LNCaP clone FGC (cell line): Measurements from ENCODE around the gene CPHXL.

Experiments
- DNase-seq: peaks from one replicate; pipeline ENCODE4 v3.0.0-alpha.2; 2011; ENCODE audit warnings: low read depth
- H3K4me3 ChIP-seq: 2 replicates; pipeline ENCODE4 v1.5.1; 2011; ENCODE audit warnings: mild to moderate bottlenecking, low read depth, low read length, control low read depth
- CTCF ChIP-seq: IDR thresholded peaks from 2 replicates; pipeline ENCODE4 v1.5.1; 2012; ENCODE audit warnings: mild to moderate bottlenecking; ENCODE audit not compliant: control insufficient read depth, insufficient read depth; ENCODE audit errors: extremely low read depth

Gene CPHXL

GRCh38 chr16:75742424-75743047, 16.2 kb upstream of the CPHXL start:
- H3K4me3 ChIP-seq = no peak overlapping the region
- no peak for DNase-seq
- TF ChIP-seq CTCF = no peak

- H3K4me3 ChIP-seq = no peak overlapping the region
- no peak for DNase-seq
- TF ChIP-seq CTCF = no peak
Measured at GRCh38 chr16:75733305-75734211, 7.3 kb upstream of the CPHXL start.

- DNase-seq = peak; percentile 7
- TF ChIP-seq CTCF = no peak
Measured at GRCh38 chr16:75732871-75733270, 6.6 kb upstream of the CPHXL start.

GRCh38 chr16:75727221-75727620, 931 bp upstream of the CPHXL start:
- DNase-seq = no peak
- TF ChIP-seq CTCF = no peak
- H3K4me3 ChIP-seq = no peak overlapping the region

More at GRCh38 chr16:75732871-75733270, 6.6 kb upstream of the CPHXL start:
- no peak overlapping the region for H3K4me3 ChIP-seq

- no peak for DNase-seq
- TF ChIP-seq CTCF = no peak
- H3K4me3 ChIP-seq = no peak overlapping the region
Measured at GRCh38 chr16:75718452-75718851, 7.8 kb downstream of the CPHXL start.

- no peak overlapping the region for H3K4me3 ChIP-seq
- no peak for DNase-seq
- TF ChIP-seq CTCF = no peak
Measured at GRCh38 chr16:75714661-75715060, 11.6 kb downstream of the CPHXL start.

- no peak for TF ChIP-seq CTCF
- H3K4me3 ChIP-seq = no peak overlapping the region
- DNase-seq = no peak
Measured at GRCh38 chr16:75710344-75710743, 15.9 kb downstream of the CPHXL start.
